HG02973 (cell line): ENCODE results near the gene GRIP1.

Source experiments
- ATAC-seq: cut with Tn5 transposase; IDR thresholded peaks from one replicate; pipeline ENCODE4 v1.9.1; 2021; ENCODE audit warnings: moderate library complexity; ENCODE audit not compliant: unreplicated experiment

The GRIP1 gene

DNA sequence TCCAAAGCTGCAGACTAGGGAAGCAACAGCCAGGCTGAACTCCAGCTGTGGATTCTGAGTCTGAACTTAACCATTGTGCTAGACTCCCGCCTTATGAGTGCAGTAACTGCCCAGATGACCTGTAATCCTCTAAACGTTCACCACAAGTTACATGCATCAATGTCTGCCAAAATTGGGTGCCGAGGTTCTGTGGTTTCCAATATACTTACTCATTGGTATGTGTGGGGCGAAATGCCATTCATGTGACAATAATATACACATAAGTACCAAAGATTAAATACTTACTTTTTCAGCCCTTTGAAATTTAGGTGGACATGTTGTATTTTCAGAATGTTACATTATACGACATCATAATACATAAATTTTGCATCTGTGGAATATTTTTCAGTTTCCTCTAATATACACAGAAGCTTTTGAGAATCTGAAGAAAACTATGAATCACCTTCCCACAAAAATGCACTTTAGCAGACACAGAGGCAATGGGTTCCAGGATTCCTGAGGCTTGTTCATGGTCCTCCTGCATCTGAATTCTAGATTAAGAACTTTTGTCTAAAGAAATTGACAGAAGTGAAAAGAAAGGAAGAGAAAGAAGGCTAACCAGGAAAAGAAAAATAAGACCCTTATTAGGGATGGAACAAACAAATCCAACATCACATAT lies 31.7 kb downstream of the GRIP1 start:
- ATAC-seq, result no peak

DNA sequence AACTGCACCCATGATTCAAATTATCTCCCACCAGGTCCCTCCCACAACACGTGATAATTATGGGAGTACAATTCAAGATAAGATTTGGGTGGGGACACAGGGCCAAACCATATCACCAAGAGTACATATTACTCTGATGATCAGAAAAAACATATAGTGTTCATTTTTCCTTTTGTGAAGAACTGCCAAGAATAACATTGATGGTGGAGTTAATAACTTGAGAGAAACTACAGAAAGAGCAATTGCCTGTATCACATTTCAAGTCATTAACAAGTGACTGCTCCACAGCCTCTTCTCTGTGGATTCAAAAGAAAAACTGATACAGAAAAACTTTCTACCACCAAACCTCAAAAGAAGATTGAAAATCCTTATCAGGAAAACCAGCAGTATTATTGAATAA lies 34.7 kb downstream of the GRIP1 start:
- ATAC-seq, result no peak

DNA sequence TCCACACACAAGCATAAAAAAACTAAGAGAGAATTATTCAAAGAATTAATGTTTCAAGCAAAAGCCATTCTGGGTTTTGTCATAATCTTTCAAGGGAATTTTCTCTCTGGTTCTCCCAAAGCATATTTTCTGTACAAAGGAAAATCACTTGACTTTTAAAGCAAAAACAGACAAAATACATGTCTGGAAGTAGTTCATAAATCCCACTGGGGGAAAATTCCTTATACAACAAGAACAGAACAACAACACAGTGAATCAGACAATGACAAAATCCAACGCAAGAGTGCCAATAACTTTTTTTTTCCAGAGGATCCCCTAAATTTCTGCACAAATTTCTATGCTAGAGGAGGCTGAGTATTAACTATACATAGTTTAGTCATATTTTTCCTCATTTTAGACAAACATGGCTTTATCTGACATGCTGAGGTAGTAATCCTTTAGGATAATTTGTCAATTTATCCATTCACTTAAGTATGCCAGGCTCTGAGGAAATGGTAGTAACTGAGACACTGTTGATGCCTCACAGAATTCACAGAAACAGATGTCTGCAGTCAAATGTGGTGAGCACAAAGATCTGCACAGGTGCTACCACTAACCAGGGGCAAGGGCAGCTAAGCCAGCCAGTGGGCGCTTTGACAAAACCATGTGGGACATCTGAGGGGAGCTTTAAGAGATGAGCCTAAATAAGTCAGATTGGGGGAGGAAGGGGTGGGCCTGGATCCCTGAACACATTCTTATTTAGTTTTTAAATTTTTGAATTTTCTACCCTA lies 38.0 kb downstream of the GRIP1 start:
- no peak for ATAC-seq

DNA sequence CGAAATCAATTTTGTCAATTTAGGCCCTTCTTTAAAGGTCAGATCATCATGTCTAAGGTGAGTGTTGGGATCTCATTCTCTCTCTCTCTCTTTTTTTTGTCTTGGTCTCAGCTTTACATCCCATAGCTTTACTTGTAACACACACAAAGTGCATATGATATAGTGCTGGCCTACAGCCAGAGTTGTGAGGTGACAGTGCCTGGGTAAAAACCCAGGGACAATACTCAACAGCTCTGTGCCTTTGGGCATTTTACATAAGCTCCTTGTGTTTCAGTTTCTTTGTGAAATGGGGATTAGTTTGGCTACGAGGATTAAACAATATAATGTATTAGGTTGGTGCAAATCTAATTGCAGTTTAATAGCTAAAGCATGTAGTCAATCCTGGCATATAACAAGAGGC lies 40.2 kb downstream of the GRIP1 start:
- no peak for ATAC-seq

DNA sequence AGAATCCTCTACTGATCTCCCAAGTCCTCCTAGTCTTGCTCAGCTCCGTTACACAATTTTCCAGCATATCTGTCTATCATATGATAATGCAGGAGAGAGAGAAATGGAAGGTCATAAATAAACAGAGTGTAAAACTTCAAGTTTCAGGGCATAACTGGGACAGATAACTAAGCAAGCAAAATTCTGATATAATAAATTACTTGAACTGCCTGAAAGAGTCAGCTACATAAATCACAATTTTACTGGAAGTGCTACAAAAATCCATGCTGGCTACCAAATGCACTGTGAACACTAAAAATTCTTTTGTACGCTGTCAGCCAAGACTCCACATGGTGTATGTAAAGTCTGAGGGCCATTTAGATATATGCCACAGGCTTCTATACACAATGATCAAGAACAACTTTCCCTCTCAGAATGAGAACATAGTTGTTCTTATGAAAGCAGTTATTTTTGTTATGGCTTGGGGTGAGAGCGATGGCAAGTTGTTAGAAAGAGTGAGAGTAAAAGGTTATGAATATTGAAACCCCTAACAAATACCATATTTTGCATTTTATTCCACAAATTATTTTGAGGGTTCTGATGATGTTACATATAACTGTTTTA lies 41.1 kb downstream of the GRIP1 start:
- ATAC-seq, result no peak

DNA sequence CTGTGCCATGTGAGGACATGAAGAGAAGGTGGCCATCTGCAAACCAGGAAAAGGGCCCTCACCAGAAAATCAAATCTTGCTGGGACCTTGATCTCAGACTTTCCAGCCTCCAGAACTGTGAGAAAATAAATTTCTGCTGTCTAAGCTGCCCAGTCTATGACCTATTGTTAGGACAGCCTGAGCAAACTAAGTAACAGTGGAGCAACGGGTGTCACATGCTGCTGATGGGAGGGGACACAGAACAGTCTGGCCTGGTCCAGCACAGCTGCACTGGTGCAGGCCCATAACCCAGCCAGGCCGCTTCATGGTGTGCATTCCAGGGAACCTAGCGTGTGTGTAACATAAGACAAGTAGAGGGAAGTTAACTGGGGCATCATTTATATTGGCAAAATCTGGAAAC lies 42.1 kb downstream of the GRIP1 start:
- ATAC-seq, result no peak

DNA sequence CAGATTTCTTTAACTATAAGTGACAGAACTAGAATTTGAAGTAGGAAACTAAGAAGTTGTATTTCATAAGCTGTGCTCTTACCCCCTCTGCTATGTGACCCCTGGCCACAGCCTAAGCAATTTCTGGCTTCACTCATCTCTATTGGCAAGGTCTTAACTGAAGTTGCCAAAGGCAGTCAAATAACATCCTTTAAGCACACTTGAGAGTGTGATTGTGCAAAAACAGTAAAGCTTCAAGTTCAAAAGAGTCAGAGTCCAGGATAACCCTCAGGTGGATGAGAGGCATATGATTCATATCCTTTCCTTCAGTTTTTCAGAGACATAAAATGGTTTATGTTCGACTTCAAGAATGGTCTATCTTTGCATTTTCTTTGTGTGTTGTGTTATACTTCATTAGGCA lies 45.2 kb downstream of the GRIP1 start:
- ATAC-seq, result no peak

DNA sequence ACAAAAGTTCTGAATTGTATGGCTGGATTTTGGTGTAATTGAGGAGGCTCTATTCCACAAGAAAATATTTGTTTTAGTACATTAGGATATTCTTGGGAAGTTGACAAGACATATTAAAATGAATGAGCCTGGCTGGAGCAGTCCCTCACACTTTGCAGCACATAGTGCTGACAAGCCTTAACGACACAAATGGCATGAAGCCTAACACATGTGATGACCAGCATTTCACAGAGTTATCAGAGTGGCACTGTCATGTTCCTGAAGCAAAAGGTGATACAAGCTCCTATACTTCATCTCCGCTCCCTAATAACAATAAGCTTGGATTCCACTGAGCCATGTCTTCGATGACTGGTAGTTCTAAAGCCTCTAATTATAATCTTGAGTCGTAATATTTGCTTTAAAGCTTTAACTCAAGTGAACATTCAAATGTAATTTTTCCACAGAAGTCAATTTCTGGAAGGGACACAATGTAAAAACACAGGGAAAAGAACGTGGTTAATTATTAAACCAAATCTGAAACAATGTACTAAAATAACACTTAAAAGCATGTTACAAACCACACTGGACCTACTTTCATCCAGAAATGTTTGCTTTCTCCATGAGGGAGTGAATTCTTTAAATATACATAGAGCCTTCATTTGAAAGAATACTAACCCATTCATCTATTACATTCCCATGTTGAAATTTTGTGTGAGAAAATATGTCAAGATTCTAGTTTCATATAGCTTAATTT lies 49.6 kb downstream of the GRIP1 start:
- ATAC-seq, result no peak

DNA sequence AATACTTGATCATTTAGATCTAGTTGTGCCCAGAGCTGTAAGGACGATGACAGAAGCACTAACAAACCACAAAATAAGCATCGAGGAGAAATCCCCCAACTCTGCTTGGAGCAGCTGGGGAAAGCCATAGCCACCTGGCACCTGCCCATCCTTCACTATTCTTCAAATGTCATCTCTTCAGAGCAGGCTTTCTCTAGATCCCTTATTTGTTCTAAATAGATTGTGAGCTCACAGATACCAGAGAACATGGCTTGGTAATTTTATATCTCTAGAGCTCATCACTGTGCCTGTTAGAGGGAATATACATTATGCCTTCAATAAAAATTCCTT lies 50.9 kb downstream of the GRIP1 start:
- ATAC-seq, result no peak

DNA sequence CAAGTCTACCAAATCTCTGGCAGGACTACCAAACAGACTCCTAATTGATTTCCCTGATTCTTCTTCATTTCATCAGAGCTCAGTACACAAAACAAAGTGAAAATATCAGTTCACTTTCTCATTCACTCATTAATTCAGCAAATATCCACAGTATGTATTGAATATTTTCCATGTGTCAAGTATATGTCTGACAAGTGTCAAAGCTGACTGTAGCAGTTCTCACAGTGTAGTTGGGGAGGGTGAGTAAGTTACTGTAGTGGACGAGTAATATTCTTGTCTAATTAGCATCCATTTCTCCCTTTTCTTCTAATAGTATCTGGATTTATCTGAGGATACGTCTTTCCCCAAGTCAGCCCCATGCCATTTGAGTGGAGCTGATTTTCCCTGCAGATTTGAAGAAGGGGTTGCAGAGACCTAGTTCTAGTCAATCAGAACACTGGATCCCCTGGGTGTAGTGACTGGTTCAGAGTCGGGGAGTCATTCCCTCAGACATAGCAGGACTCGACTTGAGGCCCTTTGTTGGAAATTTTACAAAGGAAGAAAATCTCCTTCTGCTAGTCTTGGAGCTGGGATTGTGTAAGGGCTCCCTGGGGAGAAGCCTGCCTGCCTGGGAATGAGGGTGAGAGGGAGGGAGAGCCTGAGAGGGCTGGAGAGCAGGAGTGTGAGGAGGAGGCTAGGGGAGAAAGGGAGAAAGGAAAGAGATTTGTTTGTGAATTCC lies 51.4 kb downstream of the GRIP1 start:
- no peak for ATAC-seq

DNA sequence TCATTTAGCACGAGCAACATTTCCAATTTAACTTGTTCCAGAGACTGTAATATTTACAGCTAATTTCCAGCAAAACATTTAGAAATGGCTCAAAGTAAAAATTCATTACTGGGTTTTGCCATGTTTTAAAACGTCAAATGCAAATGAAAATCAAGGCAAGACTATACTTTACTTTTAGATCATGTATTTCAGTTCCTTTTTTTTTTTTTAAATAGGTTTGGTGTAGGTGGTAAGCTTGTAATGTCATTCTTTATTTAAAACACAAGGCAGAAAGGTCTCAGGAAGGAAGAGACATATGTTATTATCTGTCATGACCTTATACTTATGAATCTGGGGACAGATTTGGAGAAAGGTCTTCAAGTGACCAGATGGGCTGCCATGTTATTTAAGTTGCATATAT lies 54.1 kb downstream of the GRIP1 start:
- peak; percentile 58 for ATAC-seq

DNA sequence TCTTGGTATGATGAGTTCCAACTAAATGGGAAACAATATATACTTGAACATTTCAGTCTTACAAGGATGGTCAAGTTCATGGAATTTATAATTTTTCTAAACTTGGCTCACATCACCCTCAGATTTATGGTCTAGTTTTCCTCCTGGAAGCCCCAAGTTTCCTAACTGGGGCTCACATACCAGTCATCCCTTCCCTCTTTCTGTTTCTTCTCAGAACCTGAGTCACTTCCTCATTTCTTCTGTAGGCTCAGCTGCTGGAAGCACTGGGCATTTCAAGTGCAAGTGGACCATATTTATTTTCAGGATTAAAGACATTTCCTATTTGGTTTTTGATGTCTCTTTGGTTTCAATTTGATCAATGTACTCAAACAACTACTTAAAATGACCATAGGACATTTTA lies 55.4 kb downstream of the GRIP1 start:
- ATAC-seq, result no peak

DNA sequence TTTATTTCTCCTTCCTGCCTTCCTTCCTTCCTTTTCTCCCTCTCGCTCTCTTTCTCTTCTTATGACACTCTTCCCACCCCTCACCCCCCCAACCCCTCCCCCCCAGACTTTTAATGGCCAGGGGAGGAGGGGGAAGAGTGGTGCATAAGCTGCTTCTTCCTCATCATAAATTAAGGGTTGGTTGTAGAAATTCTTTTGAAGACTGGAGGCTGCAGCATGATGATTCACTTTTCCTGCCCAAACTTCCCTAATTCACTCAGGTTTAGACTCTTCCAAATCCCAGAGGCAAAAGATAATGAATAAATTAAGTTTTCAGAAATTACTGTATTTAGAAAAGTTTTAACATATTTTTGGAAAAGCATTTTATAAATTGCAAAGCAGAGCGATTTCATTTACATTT lies 58.2 kb downstream of the GRIP1 start:
- no peak for ATAC-seq

DNA sequence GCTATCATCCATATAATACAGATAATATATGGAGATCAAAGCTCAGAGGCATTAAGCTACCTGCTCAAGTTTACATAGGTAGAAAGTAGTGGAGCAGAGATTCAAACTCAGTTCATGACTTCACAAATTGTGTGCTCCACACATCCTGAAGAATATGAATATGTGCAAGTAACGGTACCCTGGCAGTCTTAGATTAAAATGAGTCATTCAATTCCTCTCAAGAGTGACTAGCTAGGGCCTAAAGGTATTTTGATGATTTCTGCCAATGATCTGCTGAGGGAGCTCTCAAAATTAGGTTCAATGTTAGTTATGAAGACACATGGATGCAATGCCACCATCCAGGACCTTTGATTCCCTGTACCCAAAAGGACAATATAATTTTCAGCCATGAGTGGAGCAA lies 58.9 kb downstream of the GRIP1 start:
- no peak for ATAC-seq

DNA sequence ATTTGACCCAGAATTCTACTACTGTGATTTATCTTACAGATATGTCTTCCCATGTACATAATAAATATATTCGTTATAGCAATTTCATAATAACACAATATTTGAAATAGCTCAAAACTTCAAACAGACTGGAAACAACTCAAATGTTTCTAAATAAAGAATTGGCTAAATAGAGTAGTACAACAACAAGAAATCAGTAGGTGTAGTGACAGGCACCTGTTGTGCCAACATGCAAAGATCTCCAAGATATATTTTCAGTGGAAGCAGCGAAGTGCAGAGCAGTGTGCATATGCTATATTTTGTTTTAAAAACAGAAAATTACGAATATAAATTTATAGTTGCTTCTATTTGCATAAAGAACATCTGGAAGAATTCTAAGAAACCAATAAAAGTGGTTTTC lies 60.9 kb downstream of the GRIP1 start:
- ATAC-seq, result no peak

DNA sequence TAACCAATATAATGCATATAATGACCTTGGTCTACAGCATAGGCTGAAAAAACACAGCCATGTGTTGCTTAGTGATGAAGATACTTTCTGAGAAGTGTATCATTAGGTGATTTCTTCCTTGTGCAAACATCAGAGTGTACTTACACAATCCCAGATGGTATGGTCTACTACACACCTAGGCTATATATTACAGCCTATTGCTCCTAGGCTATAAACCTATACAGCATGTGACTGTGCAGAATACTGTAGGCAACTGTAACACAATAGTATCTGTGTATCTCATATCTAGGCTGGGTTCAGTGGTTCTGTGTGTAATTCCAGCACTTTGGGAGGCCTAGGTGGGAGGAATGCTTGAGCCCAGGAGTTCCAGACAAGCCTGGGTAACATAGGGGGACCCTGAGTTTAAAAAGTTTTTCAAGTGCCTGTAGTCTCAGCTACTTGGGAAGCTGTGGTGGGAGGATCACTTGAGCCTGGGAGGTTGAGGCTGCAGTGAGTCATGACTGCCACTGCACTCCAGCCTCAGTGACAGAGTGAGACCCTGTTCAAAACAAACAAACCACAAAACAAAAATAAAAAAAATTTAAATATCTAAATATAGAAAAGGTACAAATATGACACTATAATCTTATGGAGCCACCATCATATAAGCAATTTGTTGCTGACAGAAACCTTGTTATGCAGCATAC lies 66.6 kb downstream of the GRIP1 start:
- ATAC-seq, result no peak

DNA sequence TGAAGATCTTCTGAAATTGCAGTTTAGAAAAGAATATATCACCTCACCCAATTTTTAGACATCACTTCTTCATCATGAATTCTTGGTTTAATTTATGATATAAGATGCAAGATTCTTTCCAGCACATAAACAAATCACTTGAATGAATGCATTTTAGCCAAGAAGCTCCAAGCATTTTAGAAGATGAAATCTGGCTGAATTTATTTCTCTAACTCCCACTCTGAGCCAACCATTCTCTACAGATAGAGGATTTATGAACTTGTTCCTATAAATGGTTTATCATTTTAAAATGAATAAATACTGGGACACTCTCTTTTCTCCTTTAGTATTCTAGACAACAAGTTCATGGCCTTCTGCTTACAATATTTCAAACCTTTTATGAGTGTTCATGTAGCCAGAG lies 71.7 kb downstream of the GRIP1 start:
- ATAC-seq, result no peak

DNA sequence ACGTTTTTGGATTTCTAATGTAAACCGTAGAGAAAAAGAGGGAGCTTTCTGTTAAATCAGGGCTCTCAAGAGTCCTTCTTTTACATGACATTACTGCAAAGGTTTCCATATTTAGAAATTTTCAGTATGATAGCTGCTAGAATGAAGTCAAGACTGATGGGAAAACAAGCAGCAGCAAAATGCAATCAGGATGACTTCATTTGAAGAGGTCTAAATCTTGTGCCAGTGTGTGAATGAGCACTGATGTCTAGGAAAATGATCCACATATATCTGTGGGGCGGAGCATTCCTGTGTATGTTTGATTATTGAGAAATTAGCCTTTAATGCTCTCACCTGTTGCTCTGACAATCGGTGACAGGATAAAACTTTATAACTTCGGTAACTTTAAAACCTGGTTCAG lies 73.6 kb downstream of the GRIP1 start:
- ATAC-seq, result no peak

DNA sequence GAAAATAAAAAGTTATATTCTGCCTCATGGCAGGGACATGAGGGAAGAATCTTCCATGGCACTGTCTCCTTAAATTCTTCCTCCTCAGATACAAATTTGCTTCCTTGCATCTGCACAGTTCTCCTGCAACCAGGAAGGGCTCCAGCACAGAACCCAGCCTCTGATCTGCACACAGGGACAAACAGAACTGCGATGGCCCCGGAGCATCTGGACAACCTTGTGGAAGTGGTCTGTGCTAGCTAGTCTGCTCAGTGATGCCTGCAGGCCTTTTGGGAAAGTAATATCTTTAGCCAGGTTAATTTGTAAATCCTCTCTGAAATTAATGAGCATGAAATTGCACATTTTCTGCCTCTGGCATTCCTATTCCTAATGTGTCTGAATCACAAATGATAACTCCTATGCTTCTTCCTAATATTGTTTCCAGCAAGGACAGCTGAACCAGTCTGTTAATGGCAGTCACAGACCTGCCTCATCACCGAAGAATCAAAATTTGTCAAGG lies 74.8 kb downstream of the GRIP1 start:
- no peak for ATAC-seq

DNA sequence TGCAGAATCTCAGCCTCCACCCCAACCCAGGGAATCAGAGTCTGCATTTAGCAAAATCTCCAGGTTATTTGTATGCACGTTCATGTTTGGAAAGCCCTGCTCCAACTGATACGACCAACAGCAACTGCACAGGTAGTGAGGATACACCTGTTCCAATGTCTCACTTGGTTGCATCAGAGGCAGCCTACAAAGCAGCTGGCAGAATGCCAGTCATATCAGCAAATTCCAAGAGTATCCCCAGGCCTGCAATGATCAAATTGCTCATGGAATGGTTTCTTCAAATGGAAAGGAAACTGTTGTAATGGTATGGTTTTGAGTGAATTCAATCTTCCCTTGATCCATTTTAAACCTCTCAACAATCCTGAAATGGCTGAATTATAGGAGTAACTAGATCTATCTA lies 75.4 kb downstream of the GRIP1 start:
- no peak for ATAC-seq
